ENCODE data around the gene KAZN.

Gene KAZN

DNA sequence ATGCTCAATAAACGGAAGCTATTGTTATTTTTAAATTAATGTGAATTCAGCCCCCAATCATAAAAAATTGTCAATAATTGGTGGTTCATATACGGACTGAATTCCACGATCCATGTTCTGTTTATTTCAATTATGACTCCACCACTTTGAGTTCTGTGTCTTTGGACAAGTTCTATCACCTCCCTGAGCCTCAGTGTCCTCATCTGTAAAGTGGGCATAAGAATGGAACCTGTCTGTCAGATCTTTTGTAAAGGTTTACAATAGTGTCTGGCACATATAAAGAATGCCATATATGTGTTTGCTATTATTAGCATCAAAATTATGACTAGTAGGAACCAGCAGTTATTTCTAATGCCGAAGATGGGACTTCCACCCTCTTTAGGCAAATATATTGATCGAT lies 183.3 kb downstream of the KAZN start:
- no peak for TF ChIP-seq BHLHE40 (IDR thresholded peaks at IDR 0.05; ENCODE audit: borderline replicate concordance)
- POLR2A ChIA-PET, result no interaction called here
- no peak for DNase-seq (ENCODE audit: extremely low spot score)
- CTCF ChIA-PET, result no interaction called here

DNA sequence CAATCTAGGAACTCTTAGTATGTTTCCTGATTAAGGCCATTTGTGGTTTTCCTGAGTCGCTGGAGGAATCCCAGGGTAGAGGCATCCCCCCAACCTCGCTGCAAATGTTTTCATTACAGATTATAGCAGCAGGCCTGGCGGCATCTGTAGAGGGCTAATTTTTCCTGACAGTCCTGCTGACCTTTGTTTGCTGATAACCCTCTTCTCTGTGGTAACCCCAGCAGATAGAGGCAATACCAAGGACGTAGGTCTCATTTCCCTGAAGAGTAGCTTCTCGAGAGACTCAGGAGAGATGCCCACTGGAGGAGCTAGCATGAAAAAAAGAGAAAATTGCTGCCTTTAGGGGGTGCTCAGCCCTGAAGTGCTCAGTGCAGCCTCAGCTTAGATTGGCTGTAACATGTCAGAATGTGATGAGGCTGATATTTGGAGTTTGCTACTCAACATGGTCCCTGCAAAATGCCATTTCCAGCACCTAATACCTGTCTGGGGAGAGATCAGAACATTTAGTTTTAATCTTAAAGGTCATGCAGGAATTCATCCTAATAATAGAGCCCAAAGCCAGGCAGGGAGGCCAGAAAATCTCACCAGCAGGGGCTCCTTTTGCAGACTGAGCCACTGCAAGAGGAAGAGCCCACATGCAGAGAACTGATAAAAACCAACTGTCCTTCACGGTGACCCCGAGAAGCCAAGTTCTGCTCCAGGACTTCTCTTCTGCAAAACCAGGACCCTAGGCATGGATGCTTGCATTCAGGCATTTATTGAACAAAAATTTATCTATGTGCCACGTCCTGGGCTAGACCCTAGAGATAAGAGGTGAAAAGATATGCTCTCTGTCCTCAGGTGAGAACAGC lies 184.5 kb downstream of the KAZN start:
- DNase-seq (ENCODE audit: extremely low spot score), result no peak
- no peak for TF ChIP-seq SP1 (IDR thresholded peaks at IDR 0.05)
- ChIA-PET POLR2A (no interaction called here), CTCF (interaction anchor here (0.7 kb wide), 3 partner anchors 21 to 245 kb away, joined by 3 read pairs; no protein-coding TSS in a partner anchor)

DNA sequence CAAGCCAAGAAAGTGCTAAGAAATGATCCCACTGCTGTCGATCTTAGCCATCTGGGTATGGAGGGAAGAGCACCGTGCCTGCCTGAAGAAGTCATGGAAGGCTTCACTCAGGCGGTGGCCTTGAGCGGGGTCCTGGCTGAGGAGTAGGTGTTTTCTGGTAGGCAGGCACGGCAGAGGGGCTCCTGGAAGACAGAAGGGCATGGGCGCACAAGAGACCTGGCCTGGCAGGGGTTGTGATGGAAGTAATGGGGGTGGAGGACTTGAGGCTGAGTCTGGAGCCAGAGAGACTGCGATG lies 185.1 kb downstream of the KAZN start:
- ChIA-PET POLR2A (no interaction called here), CTCF (no interaction called here)
- TF ChIP-seq, protein P1, sequence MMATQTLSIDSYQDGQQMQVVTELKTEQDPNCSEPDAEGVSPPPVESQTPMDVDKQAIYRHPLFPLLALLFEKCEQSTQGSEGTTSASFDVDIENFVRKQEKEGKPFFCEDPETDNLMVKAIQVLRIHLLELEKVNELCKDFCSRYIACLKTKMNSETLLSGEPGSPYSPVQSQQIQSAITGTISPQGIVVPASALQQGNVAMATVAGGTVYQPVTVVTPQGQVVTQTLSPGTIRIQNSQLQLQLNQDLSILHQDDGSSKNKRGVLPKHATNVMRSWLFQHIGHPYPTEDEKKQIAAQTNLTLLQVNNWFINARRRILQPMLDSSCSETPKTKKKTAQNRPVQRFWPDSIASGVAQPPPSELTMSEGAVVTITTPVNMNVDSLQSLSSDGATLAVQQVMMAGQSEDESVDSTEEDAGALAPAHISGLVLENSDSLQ (IDR thresholded peaks at IDR 0.05), result no peak
- TF ChIP-seq FOXK2 (IDR thresholded peaks at IDR 0.05) (no peak), ZNF384 (IDR thresholded peaks at IDR 0.05) (no peak), TARDBP (IDR thresholded peaks at IDR 0.05) (no peak)
- no peak for DNase-seq (ENCODE audit: extremely low spot score)

- CTCF ChIA-PET, result no interaction called here
- POLR2A ChIA-PET, result no interaction called here
- TF ChIP-seq FOXM1 (IDR thresholded peaks at IDR 0.05; ENCODE audit: borderline replicate concordance) (no peak), SUZ12 (IDR thresholded peaks at IDR 0.05) (no peak), SP1 (IDR thresholded peaks at IDR 0.05) (no peak), L3MBTL2 (conservative IDR thresholded peaks at IDR 0.05) (no peak), FOXA1 (IDR thresholded peaks at IDR 0.05) (no peak), ZNF384 (IDR thresholded peaks at IDR 0.05) (no peak), BHLHE40 (IDR thresholded peaks at IDR 0.05; ENCODE audit: borderline replicate concordance) (no peak), HDGF (IDR thresholded peaks at IDR 0.05; ENCODE audit: borderline replicate concordance) (no peak), NFRKB (IDR thresholded peaks at IDR 0.05) (no peak), LEF1 (IDR thresholded peaks at IDR 0.05; ENCODE audit: borderline replicate concordance) (no peak)
- TF ChIP-seq, protein P1 (IDR thresholded peaks at IDR 0.05), result no peak
Observed at GRCh38 chr1:14784790-14785773, 186.6 kb downstream of the KAZN start.

GRCh38 chr1:14786109-14786675 lies 187.7 kb downstream of the KAZN start:
- no peak for TF ChIP-seq TARDBP (IDR thresholded peaks at IDR 0.05)
- TF ChIP-seq HDGF (IDR thresholded peaks at IDR 0.05; ENCODE audit: borderline replicate concordance), result no peak
- TF ChIP-seq FOXA1 (IDR thresholded peaks at IDR 0.05), result no peak
- no peak for TF ChIP-seq ARNT (IDR thresholded peaks at IDR 0.05)
- TF ChIP-seq SUZ12 (IDR thresholded peaks at IDR 0.05), result no peak
- no peak for TF ChIP-seq L3MBTL2 (conservative IDR thresholded peaks at IDR 0.05)
- no peak for TF ChIP-seq FOXK2 (IDR thresholded peaks at IDR 0.05)
- no peak for TF ChIP-seq ELF4 (IDR thresholded peaks at IDR 0.05)
- TF ChIP-seq NFRKB (IDR thresholded peaks at IDR 0.05), result no peak
- TF ChIP-seq FOXM1 (IDR thresholded peaks at IDR 0.05; ENCODE audit: borderline replicate concordance), result no peak
- no peak for TF ChIP-seq SP1 (IDR thresholded peaks at IDR 0.05)
- TF ChIP-seq, protein P1 (IDR thresholded peaks at IDR 0.05), result no peak
- no peak for TF ChIP-seq CTBP1 (IDR thresholded peaks at IDR 0.05; ENCODE audit: borderline replicate concordance)
- TF ChIP-seq LEF1 (IDR thresholded peaks at IDR 0.05; ENCODE audit: borderline replicate concordance), result no peak
- TF ChIP-seq BHLHE40 (IDR thresholded peaks at IDR 0.05; ENCODE audit: borderline replicate concordance), result no peak
- TF ChIP-seq ZNF384 (IDR thresholded peaks at IDR 0.05), result no peak
- no peak for DNase-seq (ENCODE audit: extremely low spot score)
- POLR2A ChIA-PET, result no interaction called here
- CTCF ChIA-PET, result interaction anchor here (1.1 kb wide), 1 partner anchor 8 kb away, joined by 4 read pairs; no protein-coding TSS in a partner anchor

More at GRCh38 chr1:14784790-14785773, 186.6 kb downstream of the KAZN start:
- no peak for DNase-seq (ENCODE audit: extremely low spot score)

GRCh38 chr1:14786681-14787080 lies 188.2 kb downstream of the KAZN start:
- POLR2A ChIA-PET, result no interaction called here
- CTCF ChIA-PET, result interaction anchor here (1.1 kb wide), 1 partner anchor 8 kb away, joined by 4 read pairs; no protein-coding TSS in a partner anchor
- TF ChIP-seq CTBP1 (IDR thresholded peaks at IDR 0.05; ENCODE audit: borderline replicate concordance) (no peak), ARNT (IDR thresholded peaks at IDR 0.05) (no peak)
- DNase-seq (ENCODE audit: extremely low spot score), result no peak

Measured in HEK293T (cell line).